GM10847 (cell line): ENCODE results near the gene RTBDN.

Experiments
- POLR2A ChIP-seq: IDR thresholded peaks from 2 replicates; pipeline ENCODE4 v1.6.1; 2011; ENCODE audit not compliant: insufficient read length; ENCODE audit errors: extremely low read depth

Gene RTBDN

DNA sequence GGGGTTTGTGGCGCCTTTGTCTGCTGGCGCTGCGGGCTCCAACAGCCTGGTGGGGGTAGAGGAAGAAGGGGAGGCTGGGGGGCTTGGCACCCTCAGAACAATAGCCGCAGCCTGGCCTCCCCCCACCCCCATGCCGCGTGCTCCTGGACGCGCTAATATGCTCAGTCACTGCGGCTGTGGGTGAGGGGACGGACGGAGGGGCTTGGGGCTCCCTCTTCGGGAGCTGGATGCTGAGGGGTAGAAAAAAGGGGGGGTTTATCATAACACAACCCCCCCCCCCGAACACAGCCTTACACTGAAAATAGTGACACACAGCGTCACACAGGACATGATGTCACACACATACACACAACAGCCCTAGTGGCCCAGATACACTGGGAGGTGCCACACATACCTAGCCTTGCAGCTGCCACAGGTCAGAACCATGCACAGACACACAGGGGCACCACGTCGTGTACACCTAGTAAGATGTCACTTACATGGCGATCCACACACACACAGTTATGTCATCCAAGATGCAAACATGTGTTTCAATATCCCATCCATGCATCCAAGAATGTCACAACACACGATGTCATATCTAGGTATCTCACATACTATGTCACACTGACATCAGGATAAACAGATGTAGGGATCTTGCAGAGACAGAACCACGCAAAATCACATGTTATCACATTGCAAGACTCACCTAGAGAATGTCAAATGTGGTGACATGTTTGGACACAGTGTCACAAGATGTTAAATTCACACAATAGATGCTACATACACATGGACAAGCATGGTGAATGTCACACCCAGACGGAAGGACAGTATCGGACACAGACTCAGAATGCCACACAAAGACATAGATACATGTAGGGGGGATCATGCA lies 4.7 kb upstream of the RTBDN start:
- TF ChIP-seq POLR2A, result no peak

DNA sequence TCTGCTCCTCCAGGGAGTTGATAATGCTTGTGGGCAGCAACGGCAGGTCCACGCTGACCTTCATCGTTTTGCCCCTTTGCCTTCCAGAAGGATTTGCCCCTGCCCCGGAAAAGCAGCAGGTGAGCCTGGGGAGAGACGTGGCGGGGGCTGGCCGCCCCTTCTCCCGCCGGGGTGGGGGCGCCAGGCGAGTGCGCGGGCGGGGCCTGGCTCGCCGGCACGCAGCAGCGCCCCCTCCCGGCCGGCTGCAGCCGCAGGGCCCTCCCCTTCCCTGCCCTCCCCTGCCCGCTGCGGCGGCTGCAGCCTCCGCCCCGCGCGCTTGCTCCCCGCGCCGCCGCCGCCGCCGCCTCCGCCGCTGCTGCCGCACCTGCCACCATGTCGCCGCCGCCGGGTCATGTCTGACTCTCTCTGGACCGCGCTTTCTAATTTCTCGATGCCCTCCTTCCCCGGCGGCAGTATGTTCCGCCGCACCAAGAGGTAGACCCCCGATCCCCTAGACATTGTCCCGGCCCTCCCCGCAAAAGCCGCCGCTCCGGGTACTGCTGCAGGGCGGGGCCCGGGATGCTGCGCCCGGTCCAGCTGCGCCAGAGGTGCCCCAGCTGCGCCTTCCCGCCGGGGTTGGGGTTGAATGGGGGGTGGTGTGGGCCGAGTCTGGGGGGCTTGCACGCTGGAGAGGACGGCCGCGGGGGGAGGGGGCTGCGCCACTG lies 4.0 kb upstream of the RTBDN start, which contains the start of gene MAST1:
Gene MAST1, plus strand, starts transcription at position 334 of the 704 bp plus-strand sequence. Its CDS starts 58 bp downstream, at position 392.
- no peak for TF ChIP-seq POLR2A

DNA sequence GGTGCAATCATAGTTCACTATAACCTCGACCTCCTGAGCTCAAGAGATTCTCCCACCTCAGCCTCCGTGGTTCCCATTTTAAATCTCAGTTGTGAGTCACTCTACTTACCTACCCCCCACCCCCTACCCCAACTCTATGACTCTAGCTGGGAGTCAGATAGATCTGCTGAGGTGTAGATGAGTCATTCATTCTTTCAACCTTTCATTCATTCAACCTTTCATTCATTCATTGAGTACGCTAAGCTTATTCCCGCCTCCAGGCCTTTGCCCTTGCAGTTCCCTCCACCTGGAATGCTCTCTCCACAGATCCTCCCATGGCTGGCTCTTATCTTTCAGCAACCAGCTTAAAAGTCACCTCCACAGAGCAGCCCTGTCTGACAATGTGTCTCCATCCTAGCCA lies 2.8 kb upstream of the RTBDN start:
- no peak for TF ChIP-seq POLR2A

DNA sequence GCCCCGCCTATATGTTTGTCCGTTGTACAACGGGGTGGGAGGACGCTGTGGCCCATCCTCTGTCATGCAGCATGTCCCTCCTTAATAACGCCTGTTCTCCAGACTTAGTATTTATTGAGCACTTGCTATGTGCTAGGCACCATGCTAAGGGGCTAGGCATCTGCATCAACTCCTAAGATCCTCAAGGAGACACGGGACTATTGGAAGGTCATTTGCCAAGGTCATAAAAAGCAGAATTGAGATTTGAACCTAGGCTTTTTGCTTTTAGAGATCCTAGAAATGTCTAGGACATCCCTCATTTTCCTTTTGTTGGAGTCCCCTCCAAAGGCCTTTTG lies 2.1 kb upstream of the RTBDN start:
- no peak for TF ChIP-seq POLR2A

DNA sequence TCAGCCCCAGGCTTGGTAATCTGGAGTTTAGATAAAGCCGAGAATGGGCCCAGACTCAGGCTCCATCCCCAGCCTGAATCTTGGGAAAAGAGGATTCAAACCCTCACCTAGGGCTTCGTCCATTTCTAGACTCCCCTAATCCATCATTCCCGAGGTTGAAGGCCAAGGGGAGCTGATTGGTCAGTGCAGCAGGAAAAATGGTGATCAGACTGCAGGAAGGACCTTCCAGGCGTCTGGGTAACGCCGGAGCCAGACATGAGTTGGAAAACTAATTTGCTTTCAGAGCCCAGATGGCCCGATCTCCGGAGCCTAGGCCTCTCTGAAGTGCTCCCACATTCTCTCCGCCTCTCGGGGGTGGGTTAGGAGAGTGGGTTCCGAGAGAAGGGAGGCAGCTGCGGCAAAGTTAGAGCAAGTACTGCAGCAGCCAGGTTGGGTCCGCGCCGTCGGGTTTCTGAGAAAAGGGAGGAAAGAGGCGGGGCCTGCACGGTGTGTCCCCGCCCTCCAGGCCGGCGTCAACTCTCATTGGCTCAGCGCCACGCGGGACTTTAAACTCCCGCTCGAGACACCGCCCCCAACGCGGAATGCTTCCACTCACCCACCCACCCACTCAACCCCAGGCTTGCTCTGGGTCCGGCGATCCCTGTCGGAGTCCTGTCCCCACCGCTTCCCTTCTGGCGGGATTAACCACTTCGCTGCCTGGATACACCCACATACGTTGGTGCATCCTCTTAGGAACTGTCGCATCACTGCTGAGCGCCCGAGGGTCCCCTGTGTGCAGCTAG lies 788 bp upstream of the RTBDN start:
- TF ChIP-seq POLR2A, result no peak

DNA sequence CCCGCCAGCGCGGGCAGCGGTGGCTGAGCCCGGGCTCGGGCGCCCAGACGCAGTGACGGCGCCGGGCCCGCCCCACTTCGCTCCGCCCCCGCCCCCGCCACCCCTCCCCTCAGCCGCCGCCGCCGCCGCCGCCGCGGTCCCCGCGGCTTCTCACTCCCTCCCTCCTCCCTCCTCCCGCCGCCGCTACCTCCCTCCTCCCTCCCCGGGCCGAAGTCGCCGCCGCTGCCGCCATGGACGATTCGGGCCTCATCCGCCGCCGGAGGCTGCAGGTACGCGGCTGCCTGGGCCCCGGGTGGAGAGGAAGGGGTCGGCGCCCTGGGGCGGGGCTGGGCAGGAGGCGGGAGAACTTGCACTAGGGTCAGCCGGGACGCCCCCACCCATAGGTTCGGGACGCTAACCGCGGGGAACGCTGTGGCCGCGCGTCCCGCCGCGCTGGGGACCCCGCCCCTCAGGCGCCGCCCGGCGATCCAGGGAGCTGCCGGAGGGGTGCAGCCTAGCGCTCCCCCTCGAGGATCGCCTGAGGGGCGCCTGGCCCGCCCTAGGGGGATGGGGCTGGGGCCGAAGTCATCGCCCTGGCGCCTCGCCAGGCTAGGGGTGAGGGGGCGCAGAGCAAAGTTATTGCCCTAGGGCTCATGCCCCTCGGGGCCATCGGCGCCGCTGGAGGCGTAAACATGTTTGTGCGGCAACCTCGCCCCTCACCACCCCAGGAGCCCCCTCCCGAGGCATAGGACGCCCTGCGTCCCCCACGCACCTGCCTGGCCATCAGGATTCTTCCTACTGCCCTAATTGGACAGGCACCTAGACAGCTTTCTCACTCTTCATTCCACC lies 427 bp downstream of the RTBDN start:
- TF ChIP-seq POLR2A, result no peak

DNA sequence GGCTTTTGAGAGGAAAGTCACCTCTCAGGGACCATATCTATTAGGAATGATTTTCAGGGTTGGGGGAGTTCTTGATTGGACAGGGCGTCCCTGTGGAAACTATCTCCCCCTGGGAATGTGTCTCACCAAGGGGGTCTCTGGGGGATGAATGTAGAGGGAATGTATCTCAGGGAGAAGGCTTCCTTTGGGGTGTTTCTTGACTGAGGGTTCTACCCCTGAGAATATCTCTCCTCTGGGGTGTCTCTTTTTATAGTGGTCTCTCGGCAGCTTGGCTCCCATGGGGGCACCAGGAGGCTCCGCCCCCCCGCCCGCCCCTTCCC lies 1.0 kb downstream of the RTBDN start:
- TF ChIP-seq POLR2A, result no peak

DNA sequence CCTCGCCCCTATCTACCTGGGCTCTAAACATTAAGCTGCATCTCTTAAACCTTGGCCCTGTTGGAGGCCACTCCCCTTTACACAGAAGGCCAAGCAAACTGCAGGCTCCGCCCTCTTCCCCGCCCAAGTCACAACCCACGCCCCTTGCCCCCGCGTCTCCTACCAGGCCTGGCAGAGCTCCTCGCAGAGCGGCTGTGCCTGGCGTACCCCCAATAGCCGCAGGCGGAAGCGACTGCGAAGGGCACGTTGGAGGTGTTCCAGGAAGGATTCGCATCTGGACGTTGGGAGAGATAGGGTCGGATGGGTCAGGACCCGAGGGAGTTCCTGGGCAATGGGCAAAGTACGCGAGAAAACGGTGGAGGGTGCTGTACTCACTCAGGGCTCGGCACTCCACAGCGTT lies 5.9 kb downstream of the RTBDN start:
- no peak for TF ChIP-seq POLR2A

DNA sequence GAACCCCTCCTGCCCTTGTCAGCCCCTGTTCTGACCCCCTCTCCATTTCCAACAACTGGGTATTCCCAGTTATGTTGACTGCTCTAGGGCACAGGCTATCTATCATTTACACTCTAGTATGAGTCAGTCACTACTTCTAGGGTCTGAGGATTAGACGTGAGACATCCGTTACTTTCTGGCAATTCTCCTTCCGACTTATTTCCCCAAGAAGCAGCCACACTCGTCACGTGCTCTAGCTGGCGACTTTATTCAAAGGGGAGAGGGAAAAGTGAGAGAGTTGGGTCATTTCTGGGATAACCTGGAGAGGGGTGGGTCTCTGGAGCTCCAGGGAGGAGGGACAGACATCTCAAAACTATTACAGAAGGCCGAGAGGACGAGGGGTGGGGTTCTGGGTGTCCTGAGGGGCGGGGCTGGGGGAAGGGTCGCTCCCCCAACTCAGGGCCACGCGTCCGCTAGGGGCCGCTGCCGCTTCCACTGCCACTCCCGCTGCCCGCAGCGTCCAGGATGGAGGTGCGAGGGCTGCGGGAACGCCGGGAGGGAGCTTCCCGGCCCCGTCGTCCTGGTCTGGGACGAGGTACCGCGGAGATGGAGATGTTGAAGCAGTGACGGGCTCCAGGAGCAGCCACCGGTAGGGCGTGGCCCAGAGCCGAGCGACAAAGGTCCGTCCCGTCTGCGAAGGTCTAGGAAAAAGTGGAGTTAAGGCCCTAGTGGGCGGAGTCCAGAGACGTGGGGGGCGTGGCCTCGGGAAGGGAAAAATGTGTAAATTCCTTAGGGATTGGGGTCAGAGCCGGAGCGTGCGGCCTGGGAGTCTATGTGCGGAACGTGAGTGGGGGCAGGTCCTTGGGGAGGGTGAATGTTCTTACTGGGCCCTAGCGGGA lies 8.9 kb downstream of the RTBDN start:
- TF ChIP-seq POLR2A, result no peak

DNA sequence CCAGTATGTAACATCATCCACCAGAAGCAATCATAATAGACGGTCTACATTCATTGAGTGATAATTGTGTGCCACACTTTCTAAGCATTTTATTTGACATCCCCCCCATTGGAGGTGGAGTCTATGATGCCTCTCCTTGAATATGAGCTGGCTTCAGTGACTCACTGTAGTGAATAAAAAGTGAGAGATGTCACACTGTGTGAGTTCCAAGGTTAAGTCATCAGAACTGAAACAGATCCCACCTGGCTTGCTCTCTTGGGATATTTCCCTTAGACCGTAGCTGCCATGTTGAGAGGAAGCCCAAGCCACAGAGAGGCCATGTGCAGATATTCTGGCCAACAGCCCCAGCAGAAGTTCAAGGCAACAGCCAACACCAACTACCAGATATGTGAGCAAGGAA lies 12.6 kb downstream of the RTBDN start:
- TF ChIP-seq POLR2A, result no peak

DNA sequence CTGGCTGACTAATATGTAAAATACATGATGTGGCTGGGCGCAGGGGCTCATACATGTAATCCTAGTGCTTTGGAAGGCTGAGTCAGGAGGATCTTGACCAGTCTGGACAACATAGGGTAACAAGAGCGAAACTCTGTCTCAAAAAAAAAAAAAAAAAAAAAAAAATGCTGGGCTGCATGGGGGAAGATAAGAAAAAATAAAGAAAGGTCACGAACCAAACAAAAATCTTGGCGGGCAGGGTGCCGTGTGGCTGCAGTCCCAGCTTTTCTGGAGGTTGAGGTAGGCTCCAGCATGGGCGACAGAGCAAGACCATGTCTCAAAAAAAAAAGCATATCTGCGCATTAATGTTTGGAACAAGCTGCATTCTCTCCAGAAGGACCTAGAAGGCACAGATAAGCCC lies 19.3 kb downstream of the RTBDN start:
- no peak for TF ChIP-seq POLR2A

DNA sequence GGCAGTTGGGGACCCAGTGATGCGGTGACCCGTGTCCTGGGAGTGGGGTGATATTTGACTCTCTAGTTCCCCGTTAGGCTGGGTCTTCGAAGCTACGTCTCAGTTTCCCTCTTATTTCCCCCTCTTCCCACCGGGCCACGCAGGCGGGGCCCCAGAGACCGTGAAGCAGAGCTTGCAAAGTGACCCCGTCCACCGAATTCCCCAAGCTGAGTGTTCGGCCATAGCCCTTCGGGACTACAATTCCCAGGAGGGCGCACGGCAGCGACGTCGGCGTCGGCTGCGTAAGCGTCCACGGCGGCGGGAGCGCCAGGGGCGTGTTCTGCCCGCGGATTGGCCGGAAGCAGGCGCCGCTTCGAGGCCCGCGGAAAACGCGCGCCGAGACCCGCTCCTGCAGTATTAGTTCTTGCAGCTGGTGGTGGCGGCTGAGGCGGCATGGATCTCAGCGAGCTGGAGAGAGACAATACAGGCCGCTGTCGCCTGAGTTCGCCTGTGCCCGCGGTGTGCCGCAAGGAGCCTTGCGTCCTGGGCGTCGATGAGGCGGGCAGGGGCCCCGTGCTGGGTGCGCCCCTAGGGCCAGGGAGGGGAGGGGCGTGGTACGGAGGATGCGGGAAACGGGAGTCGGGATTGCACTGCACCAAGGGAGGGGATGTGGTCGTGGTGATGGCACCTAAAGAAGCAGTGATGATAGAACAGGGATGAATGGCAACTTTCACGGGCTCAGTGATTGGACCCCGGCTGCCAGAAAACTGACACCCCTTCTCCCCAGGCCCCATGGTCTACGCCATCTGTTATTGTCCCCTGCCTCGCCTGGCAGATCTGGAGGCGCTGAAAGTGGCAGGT lies 27.9 kb downstream of the RTBDN start, which contains the start of gene RNASEH2A:
Gene RNASEH2A, plus strand, starts transcription at position 343 of the 840 bp plus-strand sequence. Its CDS starts 90 bp downstream, at position 433.
- peak; percentile 73 for TF ChIP-seq POLR2A

DNA sequence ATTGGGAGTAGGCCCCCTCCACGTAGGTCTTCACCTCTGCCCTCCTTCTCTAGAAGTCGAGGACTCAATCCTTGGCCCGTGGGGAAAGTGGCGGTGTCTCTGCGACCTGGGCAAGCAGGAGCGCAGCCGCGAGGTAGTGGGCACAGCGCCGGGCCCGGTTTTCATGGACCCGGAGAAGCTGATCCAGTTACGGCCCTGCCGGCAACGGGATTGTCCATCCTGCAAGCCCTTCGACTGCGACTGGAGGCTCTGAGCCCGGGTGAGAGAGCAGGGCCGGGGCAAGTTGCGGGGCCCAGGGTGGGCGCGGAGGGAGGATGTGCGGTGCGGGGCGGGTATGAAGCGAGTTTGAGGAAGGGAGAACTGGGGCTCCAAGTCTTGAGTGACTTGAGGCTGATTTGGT lies 30.3 kb downstream of the RTBDN start:
- TF ChIP-seq POLR2A, result no peak
